Breast epithelium (tissue), 4 donors: ENCODE results near the gene ADAM8. TPM values are rescaled to one million over a fixed set of nuclear protein-coding genes. Genes with fewer than 3 reads are reported as not detected.

Source experiments
- DNase-seq, 2 donors: peaks; one replicate each; pipeline ENCODE4 v3.0.0-alpha.2; 2019; ENCODE audit warnings: low spot score in 2 of 2
- H3K27ac ChIP-seq, 2 donors: fragments of 200-600 bp; sonication (generic) in 1 of 2; one replicate each; pipeline ENCODE4 v1.5.1; 2016 to 2019; ENCODE audit warnings: mild to moderate bottlenecking in 1 of 2
- H3K27me3 ChIP-seq, 2 donors: fragments of 200-600 bp; sonication (generic) in 1 of 2; one replicate each; pipeline versions ENCODE4 v1.5.1 to v1.6.0; 2017 to 2019; ENCODE audit warnings: control low read depth in 1 of 2, mild to moderate bottlenecking in 1 of 2
- H3K36me3 ChIP-seq: fragments of 200-600 bp; one replicate; pipeline ENCODE4 v1.5.1; 2019
- H3K4me1 ChIP-seq, 2 donors: fragments of 200-600 bp; sonication (generic); one replicate each; pipeline ENCODE4 v1.5.1; 2016 to 2019; ENCODE audit warnings: control low read depth in 1 of 2
- H3K4me3 ChIP-seq, 3 donors: fragments of 200-600 bp; sonication (generic); 1 replicate in 2 of 3; 2 replicates in 1 of 3; pipeline ENCODE4 v1.5.1; 2016 to 2019; ENCODE audit warnings: mild to moderate bottlenecking in 3 of 3, moderate library complexity in 2 of 3
- H3K9me3 ChIP-seq, 2 donors: fragments of 200-600 bp; sonication (generic) in 1 of 2; one replicate each; pipeline ENCODE4 v1.5.1; 2016 to 2019; ENCODE audit warnings: control low read depth in 1 of 2
- CTCF ChIP-seq, 3 donors: fragments of 450-650 bp; IDR thresholded peaks; one replicate each; pipeline ENCODE4 v1.5.1; 2016 to 2017; ENCODE audit warnings: antibody characterized with exemption in 3 of 3, mild to moderate bottlenecking in 3 of 3, moderate library complexity in 3 of 3
- POLR2A ChIP-seq: fragments of 450-650 bp; IDR thresholded peaks from one replicate; pipeline ENCODE4 v1.6.1; 2016; ENCODE audit warnings: antibody characterized with exemption, mild to moderate bottlenecking, moderate library complexity
- POLR2AphosphoS5 ChIP-seq, 3 donors: sonication (generic); formaldehyde crosslinking; IDR thresholded peaks; one replicate each; pipeline ENCODE4 v1.6.1; 2017; ENCODE audit warnings: antibody characterized with exemption in 3 of 3
- intact Hi-C: fragments of 100-400 bp; cut with DNase I; formaldehyde crosslinking; loops from one replicate; pipeline ENCODE4 v1.15.1; 2023; ENCODE audit warnings: low total_unique reads
- total RNA-seq, 3 donors: library from RNA; depleted of rRNA; stranded (reverse); fragments of >200 nt; gene quantifications; one replicate each; pipeline ENCODE4 v1.1.0, GENCODE V29; 2016

The ADAM8 gene
- total RNA-seq, 3 donors from 2014 or later = 4.6 to 6.6 (median 5.0) TPM

GRCh38 chr10:133270773-133271297 is 5.8 kb downstream of the ADAM8 start:
- DNase-seq = no peak
- no peaks in the 10 kb centered on the region for H3K4me1 ChIP-seq
- H3K27me3 ChIP-seq = peaks cover 0 to 9% of the 10 kb centered on the region in 2 donors
- H3K4me3 ChIP-seq = no peak overlapping the region
- no peaks in the 10 kb centered on the region for H3K36me3 ChIP-seq
- intact Hi-C loops = no loop called here
- no peaks in the 10 kb centered on the region for H3K9me3 ChIP-seq
- TF ChIP-seq CTCF (IDR thresholded peaks at IDR 0.05) (no peak), POLR2A (no peak), POLR2AphosphoS5 (IDR thresholded peaks at IDR 0.05) (no peak)
- H3K27ac ChIP-seq = no peak overlapping the region

GRCh38 chr10:133270204-133270603 is 6.5 kb downstream of the ADAM8 start:
- H3K9me3 ChIP-seq = no peaks in the 10 kb centered on the region
- H3K4me3 ChIP-seq = no peak overlapping the region
- intact Hi-C loops = no loop called here
- H3K36me3 ChIP-seq = no peaks in the 10 kb centered on the region
- TF ChIP-seq POLR2AphosphoS5 (IDR thresholded peaks at IDR 0.05) (no peak), POLR2A (no peak), CTCF (IDR thresholded peaks at IDR 0.05) (no peak)
- peaks cover 0 to 3% of the 10 kb centered on the region in 2 donors for H3K27me3 ChIP-seq
- H3K4me1 ChIP-seq = no peaks in the 10 kb centered on the region
- DNase-seq = no peak
- H3K27ac ChIP-seq = no peak overlapping the region

- Histone ChIP-seq H3K4me3 (no peak overlapping the region), H3K27me3 (no peaks in the 10 kb centered on the region), H3K27ac (no peak overlapping the region), H3K9me3 (no peaks in the 10 kb centered on the region), H3K4me1 (no peaks in the 10 kb centered on the region), H3K36me3 (no peaks in the 10 kb centered on the region)
- DNase-seq = no peak
- no peak for TF ChIP-seq CTCF (IDR thresholded peaks at IDR 0.05)
- TF ChIP-seq POLR2A = no peak
- TF ChIP-seq POLR2AphosphoS5 (IDR thresholded peaks at IDR 0.05) = no peak
- intact Hi-C loops = no loop called here
Measured at GRCh38 chr10:133269367-133269766, 7.3 kb downstream of the ADAM8 start.

- Histone ChIP-seq H3K27ac (no peak overlapping the region), H3K9me3 (no peaks in the 10 kb centered on the region), H3K4me1 (no peaks in the 10 kb centered on the region), H3K36me3 (no peaks in the 10 kb centered on the region), H3K4me3 (no peak overlapping the region), H3K27me3 (no peaks in the 10 kb centered on the region)
- TF ChIP-seq CTCF (IDR thresholded peaks at IDR 0.05) (no peak), POLR2A (no peak), POLR2AphosphoS5 (IDR thresholded peaks at IDR 0.05) (no peak)
- no peak for DNase-seq
- intact Hi-C loops = no loop called here
Measured at GRCh38 chr10:133268532-133268931, 8.1 kb downstream of the ADAM8 start.

- H3K27me3 ChIP-seq = no peaks in the 10 kb centered on the region
- no peak for DNase-seq
- no peak for TF ChIP-seq POLR2AphosphoS5 (IDR thresholded peaks at IDR 0.05)
- TF ChIP-seq CTCF (IDR thresholded peaks at IDR 0.05) = no peak
- TF ChIP-seq POLR2A = no peak
- intact Hi-C loops = no loop called here
- H3K36me3 ChIP-seq = no peaks in the 10 kb centered on the region
- H3K9me3 ChIP-seq = no peaks in the 10 kb centered on the region
- H3K27ac ChIP-seq = no peak overlapping the region
- no peak overlapping the region for H3K4me3 ChIP-seq
- no peaks in the 10 kb centered on the region for H3K4me1 ChIP-seq
Measured at GRCh38 chr10:133267829-133268228, 8.8 kb downstream of the ADAM8 start.
